Medulla oblongata (tissue), 1 donor: ENCODE measurements around the gene C16orf95.
"Not testable (repeated sequence)": the region's sequence is repeated elsewhere in the genome, so short reads cannot be mapped to it uniquely, and the experiment has no call there.

Experiments used
- DNase-seq: peaks from one replicate; pipeline ENCODE4 v3.0.0-alpha.2; 2015; ENCODE audit errors: extremely low spot score

Gene C16orf95, protein sequence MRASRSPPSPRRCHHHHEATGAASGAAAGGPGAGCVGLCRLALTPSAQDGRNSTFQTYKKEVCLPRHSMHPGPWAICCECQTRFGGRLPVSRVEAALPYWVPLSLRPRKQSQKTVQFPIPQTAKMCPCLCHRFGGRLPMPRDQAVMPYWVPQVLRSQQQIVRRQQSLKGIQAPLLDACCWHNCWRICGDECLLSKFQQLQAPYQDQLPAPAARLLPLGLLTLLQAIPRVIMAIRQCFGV

DNA sequence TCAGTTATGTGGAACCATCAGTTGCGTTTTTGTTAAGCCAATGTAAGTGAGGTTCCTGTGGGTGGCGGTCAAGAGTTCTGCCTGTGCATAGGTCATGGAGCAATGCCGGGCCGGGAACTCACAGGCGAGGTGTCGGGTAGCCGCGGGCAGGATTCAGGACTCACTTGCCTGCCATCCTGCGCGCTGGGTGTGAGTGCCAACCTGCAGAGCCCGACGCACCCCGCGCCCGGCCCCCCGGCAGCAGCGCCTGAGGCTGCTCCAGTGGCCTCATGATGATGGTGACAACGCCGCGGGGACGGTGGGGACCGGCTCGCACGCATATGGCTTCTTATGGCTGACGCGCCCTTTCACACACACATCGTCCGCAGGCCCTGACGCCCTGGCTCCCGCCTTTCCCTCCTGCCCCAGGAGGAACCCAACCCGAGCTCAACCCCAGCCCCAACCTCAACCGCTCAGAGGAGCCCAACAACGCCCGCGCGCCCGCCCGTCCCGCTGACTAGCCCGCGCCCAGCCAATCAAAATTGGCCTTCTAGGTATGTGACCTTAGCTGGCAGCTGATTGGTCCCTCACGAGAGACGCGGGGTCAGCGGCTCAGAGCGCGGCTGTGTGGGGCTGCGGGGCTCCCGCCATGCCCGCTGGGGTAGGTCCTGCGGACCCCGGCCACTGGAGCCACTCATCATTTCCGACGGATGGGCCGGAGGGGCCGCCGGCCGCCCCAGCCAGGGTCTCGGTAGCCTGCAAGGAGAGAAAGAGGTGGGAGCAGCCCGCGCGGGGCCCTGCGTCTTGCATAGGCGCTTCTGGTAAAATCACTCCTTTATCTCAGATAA is at the start of gene C16orf95:
Gene C16orf95, minus strand, starts transcription at position 470 of the 827 bp plus-strand sequence. Its CDS starts 150 bp downstream, at position 320.
- peak; percentile 97 for DNase-seq

DNA sequence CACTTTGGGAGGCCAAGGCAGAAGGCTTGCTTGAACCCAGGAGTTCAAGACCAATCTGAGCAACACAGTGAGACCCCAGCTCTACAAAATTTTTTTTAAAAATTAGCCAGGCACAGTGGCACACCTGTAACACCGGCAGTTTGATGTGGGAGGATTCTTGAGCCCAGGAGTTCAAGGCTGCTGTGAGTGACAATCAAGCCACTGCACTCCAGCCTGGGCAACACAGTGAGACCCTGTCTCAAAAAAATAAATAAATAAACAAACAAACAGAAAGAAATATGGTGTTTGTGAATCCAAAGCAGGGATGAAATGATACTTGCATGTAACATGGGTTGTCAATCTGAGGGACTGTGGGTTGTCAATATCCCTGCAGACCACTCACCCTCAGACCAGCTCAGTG is 49.7 kb upstream of the C16orf95 start:
- DNase-seq, result no peak

DNA sequence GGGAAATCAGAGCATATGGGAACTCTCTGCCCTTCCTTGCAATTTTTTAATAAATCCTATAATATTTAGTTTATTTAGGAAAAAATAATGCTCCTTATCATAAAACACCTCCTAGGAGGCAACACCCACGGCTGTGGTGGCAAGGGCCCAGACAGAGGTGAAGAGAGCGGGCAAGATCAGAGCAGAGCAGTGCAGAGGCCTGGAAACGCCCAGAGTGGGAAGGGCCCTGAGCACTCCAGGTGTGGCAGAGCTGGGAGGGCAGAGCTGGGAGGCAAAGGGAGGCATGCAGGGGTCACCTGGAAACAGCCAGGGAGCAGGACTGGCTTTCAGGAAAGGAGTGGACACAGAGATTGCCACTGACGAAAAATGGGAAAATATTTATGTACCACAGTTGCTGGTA is 49.1 kb upstream of the C16orf95 start:
- DNase-seq, result no peak

DNA sequence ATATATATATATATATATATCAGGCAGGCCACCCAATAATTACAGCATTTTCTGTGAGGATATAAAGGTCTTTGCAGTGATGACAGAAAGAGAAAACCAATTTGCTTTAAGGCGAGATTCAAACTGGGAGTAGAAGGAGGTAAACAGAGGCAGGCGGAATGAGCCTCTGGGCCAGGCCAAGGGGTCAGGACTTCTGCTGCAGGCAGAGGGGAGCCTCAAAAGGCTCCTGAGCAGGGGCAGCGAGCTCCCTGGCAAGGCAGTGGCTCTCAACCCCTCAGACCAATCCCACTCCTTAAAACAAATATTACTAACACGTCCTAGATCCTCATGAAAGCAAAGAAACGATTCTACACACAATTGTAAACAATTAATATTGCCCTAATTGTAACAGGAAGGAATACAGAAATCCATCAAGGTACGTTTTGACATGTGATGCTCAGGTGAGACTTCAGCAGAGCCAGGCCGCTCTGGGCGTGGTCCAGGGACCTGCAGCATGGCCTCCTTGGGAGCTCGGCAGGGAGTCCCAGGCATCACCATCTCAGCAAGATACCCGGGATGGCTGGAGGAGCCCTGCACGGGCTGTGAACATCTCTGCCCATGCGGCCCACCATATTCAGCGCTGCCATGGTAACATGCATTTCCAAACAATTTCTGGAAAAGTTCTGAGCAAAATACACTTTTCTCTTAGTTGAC is 48.0 kb upstream of the C16orf95 start:
- no peak for DNase-seq

DNA sequence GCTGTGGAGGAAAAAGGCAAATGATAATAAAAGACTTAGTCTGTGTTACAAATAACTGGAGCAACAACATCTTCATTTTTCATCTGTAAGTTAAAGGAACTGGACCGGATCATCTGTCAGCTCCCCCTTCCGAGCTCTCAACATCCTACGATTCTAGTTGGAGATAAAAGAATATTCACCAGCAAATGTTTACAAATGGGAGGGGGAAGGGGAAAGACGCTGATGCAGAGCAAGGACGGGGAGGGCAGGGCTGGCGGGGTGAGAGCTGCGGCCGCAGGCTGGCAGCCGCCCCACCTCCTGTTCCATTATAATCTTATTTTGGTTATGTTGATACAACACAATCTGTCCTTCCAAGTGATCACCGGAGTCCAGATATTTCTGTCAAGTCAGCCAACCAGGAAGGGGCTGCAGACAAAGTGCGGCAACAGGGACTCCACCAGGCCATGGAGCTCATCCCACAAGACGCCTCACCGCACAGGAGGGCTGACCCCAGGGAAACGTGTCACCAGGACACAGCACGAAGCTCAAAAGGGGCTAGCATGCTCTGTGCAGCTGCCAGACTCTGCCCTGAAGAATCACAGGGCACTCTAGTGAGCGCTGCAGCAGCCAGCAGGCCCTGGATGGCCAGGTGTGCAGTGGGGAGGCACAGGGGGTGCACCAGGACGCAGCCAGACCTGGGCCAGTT is 46.7 kb upstream of the C16orf95 start:
- DNase-seq, result no peak

DNA sequence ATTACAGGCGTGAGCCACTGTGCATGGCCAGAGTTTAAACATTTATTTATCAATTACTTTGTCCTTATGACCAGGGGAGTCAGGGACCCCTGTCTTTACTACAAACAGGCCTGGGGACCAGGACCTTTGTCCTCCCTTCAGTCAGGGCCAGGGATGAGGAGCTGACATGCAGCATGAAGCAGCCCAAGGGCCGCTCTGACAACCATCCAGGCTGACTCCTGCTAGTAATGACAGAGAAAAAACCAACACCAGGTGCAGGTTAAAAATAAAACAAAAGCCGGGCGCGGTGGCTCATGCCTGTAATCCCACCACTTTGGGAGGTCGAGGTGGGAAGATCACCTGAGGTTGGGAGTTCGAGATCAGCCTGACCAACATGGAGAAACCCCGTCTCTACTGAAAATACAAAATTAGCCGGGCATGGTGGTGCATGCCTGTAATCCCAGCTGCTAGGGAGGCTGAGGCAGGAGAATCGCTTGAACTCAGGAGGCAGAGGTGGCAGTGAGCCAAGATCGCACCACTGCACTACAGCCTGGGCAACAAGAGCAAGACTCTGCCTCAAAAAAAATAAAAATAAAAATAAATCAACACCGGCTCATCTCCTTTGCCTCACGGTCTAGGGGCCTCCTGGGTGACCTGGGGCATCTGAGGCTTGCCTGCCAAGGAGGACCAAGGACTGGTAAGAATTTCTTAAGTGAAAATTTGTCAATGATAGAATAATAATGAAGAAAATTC is 45.8 kb upstream of the C16orf95 start:
- not testable (repeated sequence) for DNase-seq

DNA sequence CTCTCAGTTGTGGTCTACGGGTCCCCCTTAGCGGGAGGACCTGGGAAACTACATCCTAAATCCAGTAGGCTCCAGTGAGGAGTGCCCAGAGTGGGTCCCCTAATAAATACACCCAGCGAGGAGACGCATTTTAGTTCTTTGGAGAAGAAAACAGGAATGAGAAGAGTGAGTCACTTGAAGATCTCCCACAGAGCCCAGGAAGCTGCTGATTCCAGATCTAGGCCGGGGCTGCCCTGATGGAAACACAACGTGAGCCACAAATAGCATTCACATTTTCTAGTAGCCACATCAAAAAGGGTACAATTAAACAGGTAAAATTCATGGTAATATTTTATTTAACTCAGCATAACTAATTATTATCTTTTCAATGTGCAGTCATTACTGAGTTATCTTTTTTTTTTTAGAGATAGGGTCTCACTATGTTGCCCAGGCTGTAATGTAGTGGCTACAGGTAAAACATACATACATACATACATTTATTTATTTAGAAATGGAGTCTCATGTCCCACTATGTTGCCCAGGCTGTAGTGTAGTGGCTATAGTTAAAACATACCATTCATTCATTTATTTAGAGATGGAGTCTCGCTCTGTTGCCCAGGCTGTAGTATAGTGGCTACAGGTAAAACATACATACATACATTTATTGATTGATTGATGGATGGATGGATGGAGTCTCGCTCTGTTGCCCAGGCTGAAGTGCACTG is 44.9 kb upstream of the C16orf95 start:
- DNase-seq, result no peak

DNA sequence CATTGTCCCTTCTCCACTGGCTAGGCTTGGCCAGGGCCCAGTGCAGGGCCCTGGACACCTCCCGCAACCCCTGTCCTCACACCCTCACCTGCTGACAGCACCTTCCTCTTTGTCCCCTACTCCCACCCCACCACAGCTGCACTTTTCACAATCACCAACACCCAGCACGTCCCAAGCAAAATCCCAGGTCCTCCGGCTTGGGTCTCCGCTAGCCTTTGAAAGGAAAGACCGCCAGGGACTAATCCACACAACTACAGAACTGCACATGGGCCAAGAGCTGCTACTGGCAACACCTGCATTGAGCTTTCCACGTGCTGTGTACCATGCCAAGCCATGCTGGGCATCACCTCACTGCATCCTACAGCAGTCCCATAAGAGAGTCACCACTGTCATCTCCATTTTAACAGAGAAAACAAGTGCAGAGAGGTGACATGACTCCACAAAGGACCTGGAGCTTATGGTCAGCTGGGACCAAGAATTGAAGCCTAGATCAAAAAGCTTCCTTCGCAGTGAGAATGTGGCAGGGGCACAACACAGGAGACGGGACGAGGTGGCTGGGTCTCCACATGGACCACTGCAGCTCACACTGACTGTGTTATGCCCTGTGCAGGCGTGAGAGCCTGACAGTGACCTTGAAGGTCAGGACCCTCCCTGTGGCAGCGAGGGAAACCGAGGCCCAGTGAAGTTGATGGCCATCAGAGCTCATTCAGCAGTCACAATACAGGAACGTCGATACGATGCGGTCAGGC is 43.8 kb upstream of the C16orf95 start:
- no peak for DNase-seq

DNA sequence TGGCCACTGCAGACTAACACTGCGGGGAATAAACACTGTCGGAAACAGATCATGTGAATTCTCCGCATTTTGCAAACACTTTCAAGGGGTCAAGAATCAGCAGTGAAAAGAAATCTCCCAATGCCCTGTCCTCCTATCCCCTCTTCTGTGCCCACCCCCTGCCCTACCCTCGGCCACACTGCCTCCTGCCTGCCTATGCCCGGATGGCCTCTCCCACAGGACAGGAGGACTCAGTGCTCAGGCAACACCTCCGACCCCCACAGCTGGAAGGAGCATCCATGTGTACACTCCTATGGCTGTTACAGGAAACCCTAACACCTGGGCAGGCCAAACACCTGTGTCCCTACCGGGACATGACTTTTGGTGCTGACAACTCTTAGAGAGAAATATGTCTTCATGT is 41.9 kb upstream of the C16orf95 start:
- no peak for DNase-seq

DNA sequence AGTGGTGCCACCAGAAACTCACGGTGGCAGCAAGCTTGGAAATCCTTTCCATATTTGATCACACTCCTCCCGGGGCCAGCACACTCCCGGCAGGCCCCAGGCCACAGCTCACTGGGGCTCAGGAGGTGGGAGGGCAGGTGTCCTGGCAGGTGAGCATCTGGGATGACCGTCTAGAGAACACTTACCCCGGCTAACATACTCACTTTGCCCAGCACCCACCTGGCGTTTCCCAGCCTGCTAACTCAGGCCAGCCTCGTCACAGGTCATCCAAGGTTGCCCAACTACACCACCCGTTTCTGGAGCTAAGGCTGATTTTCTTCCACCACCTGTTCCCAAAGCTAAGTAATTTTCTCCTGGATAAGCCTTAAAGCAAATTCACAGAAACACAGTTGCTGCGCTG is 41.5 kb upstream of the C16orf95 start:
- DNase-seq, result no peak

DNA sequence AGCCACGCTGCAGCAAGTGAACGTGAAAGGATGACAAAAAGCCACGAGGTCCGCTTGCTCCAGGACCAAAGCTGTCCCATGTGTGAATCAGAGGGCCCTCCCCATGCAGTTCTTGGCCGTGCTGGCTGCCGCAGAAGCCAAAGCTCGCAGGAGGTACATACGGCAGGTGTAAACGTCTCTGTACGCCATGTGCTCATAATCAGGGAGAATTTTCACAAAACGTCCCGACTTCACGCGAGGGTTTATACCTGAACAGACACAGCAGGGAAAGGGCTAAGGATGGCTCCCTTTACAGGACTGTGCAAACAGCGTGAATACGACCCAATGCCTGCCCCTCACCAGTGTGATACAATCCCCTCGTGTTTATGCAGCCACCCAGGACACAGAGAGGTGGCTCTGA is 41.1 kb upstream of the C16orf95 start:
- no peak for DNase-seq

DNA sequence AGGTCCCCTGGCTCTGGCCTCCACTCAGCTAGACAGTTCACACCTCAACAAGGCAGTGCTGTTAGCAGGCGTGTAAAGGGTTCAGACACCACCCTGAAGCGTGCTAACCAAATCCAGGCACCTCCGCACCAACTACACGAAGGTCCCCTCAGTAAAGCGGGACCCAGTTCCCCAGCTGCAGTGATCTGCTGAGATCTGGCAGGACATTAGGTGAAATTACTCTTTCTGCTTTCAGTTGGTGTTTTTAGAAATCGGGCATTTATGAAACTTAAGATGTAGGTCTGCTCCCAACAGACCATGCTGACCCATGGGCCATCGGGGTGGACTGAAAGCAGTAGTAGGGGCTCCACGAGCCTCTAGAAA is 39.3 kb upstream of the C16orf95 start:
- no peak for DNase-seq

DNA sequence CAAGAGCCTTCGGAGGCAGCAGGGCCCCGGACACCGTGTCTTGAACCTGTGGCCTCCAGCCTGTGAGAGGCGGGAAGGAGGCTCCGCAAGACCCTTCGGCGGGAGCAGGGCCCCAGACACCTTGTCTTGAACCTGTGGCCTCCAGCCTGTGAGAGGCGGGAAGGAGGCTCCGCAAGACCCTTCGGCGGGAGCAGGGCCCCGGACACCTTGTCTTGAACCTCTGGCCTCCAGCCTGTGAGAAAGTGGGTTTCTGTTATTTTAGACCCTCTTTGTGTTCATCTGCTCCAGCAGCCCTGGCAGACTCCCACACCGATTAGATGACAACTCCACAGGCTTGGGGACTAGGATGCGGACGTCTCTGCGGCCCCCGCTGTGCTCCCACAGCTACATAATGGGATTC is 36.4 kb upstream of the C16orf95 start:
- DNase-seq, result no peak

DNA sequence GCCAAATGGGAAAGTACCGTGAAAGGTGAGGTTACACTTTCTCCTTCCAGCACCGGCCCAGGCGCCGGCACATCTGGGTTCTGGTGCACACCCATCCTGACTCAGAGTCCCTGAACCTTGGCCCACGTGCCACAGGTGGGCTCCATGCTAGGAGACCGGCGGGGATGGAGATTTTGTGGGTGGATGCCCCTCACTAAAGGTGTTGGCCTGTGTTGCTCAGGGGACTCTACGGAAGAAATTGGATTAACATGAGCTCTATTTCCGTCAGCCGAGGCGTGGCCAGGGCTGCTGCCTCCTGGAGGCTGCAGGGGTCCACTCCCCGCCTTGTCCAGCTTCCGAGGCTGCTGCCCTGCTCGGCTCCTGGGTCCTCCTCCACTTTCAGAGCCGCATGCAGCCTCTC is 35.6 kb upstream of the C16orf95 start:
- no peak for DNase-seq

DNA sequence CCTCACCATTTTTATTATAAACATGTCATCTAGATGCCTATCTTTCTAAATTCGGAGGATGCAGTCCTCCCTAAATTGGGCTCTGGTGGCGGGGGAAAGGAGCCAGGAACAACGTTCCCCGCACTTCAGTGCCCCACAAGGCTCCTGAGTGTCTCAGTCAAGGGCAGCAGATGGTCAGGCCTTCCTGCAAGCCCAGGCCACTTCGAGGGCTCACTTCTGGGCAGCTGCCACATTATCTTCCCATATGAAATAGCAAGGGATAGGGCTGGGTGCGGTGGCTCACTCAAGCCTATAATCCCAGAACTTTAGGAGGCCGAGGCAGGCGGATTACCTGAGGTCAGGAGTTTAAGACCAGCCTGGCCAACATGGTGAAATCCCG is 34.1 kb upstream of the C16orf95 start:
- no peak for DNase-seq

DNA sequence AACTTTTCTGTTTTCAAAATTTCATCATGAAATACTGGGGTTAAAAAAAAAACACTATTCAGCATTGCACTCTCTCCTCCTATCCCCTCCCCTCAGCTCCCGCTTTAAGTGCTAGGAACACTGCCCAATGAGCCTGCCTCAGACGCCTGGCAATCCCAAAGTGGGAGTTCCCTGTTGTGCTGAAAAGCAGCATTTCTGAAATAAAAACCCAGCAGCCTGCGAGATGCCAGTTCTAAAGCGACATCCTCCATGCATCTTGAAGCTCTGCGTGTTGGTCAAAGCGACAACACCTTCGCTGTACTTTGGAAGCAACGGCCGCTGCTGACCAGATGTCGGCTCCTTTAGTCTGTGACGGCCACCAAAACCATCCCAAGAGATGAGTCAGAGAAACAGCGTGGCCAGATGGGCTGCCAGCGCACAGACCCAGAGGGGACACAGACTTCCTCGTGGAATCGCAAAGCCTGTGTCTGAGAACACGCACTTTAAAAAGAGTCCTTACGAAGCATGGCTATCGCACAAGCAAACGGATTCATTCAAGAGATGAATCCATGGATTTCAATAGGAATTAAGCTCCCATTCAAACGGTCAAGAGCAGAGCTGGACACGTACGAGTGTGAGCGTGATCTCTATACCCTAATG is 33.6 kb upstream of the C16orf95 start:
- peak; percentile 51 for DNase-seq

DNA sequence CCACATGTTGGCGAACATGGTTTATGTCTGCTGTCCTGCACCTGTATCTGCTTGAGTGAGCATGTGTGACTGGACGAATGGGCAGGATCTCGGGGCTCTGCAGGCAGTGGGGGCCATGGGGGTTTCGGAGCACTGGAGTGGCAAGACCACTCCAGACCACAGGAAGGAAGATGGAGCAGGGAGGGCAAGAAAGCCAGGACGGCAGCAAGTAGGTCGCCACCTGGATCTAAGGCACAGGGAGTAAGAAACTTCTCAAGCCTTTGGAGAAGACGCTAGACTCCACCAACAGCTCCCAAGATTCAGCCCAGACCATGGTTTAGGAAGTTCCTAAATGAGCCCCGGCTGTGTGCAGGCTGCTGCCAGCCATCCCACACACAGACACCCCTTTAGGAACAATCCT is 32.8 kb upstream of the C16orf95 start:
- no peak for DNase-seq

DNA sequence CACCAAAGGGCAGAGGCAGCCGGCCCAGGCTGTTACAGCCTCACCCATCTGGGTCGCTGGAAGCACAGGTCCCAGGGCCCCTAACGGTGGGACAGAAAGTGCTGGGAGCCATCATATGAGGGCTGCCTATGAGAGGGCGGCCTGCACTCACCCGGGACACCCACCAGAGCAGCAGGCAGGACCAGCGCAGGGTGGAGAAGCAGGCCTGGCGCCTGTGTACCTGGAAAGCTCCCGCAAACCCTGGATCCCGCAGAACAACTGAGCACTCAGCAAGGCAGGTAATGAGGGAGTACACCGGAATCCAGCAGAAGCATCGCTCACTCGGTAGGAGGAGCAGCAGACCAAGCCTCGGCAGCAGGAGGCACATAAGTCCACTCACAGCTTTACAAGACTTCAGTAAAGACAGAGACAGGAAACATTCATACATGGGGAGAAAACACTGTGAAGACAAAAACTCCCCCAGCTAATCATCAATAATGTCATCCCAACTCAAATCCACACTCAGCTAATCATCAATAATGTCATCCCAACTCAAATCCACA is 31.5 kb upstream of the C16orf95 start:
- no peak for DNase-seq

DNA sequence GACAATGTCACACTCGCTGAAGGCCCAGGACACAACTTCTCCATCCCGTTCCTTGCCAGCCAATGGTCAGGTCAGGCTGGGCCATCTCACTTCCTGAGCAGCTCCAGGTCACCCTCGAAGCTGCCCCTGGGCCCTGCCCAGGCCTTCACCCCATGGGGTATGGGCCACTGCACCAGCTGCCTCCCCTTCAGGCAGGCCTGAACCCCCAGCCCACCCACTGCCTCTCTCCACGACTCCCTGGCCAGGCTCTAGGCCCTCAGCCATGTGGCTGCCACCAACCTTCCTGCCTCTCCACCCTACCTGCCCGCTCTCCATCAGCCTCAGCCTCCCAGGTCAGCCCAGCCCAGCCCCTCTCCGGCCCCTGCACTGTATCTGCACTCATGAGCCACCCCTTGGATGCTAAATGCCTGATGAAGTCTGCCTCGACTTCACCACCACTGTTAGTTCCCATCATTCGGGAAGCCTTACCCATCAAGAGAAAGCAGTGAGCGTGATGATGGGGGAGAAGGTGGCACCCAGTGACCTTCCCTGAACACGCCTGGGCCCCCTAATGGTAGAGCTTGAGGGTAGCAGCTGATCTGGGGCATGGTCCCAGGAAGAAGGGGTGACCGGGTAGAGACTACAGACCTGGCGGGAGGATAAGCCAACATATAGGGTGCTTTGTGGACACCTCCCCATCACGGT is 30.9 kb upstream of the C16orf95 start:
- no peak for DNase-seq
